Non-pigmented ciliary epithelial cell (primary cell): ENCODE results near the gene RPL36A.

ENCODE experiments used
- DNase-seq: peaks from one replicate; pipeline ENCODE4 v3.0.0-alpha.2; 2010; ENCODE audit warnings: low read depth

RPL36A gene

GRCh38 chrX:101390664-101391525 is at the start of gene RPL36A:
TSS of gene RPL36A (plus strand) at chrX:101391011. CDS start at chrX:101391044, 33 bp downstream.
- DNase-seq, result peak; percentile 55

GRCh38 chrX:101347859-101348451 is 42.9 kb upstream of the RPL36A start:
- no peak for DNase-seq

GRCh38 chrX:101348452-101349192 is 42.2 kb upstream of the RPL36A start, which contains the start of gene TIMM8A:
TSS of gene TIMM8A (minus strand) at chrX:101348742. CDS start at chrX:101348664, 78 bp downstream.
- DNase-seq, result no peak

GRCh38 chrX:101349193-101349562 is 41.6 kb upstream of the RPL36A start:
- DNase-seq, result no peak

- DNase-seq, result no peak
Observed at GRCh38 chrX:101357166-101357795, 33.5 kb upstream of the RPL36A start.

- DNase-seq, result no peak
Observed at GRCh38 chrX:101359966-101360365, 30.8 kb upstream of the RPL36A start.

- DNase-seq, result no peak
Observed at GRCh38 chrX:101360390-101360789, 30.4 kb upstream of the RPL36A start.

GRCh38 chrX:101362116-101362515 is 28.7 kb upstream of the RPL36A start:
- no peak for DNase-seq

GRCh38 chrX:101362757-101363156 is 28.1 kb upstream of the RPL36A start:
- no peak for DNase-seq

- no peak for DNase-seq
Observed at GRCh38 chrX:101365301-101365795, 25.5 kb upstream of the RPL36A start.

- no peak for DNase-seq
Observed at GRCh38 chrX:101368800-101369199, 22.0 kb upstream of the RPL36A start.

- DNase-seq, result no peak
Observed at GRCh38 chrX:101369687-101370086, 21.1 kb upstream of the RPL36A start.

- DNase-seq, result no peak
Observed at GRCh38 chrX:101370888-101371504, 19.8 kb upstream of the RPL36A start.

- DNase-seq, result no peak
Observed at GRCh38 chrX:101377547-101377946, 13.3 kb upstream of the RPL36A start.

GRCh38 chrX:101383679-101384205 is 7.1 kb upstream of the RPL36A start:
- DNase-seq, result no peak

GRCh38 chrX:101385026-101385684 is 5.7 kb upstream of the RPL36A start:
- no peak for DNase-seq

- no peak for DNase-seq
Observed at GRCh38 chrX:101385795-101386541, 4.8 kb upstream of the RPL36A start, which contains the start of gene BTK. TSS of gene BTK (minus strand) at chrX:101386191. CDS start at chrX:101375284, 10,907 bp downstream.

- DNase-seq, result no peak
Observed at GRCh38 chrX:101386542-101386885, 4.3 kb upstream of the RPL36A start.

GRCh38 chrX:101388604-101389003 is 2.2 kb upstream of the RPL36A start:
- no peak for DNase-seq

GRCh38 chrX:101391831-101392230 is 1.0 kb downstream of the RPL36A start:
- DNase-seq, result no peak
